ENCODE results near the gene ERGIC3.

ERGIC3 gene

DNA sequence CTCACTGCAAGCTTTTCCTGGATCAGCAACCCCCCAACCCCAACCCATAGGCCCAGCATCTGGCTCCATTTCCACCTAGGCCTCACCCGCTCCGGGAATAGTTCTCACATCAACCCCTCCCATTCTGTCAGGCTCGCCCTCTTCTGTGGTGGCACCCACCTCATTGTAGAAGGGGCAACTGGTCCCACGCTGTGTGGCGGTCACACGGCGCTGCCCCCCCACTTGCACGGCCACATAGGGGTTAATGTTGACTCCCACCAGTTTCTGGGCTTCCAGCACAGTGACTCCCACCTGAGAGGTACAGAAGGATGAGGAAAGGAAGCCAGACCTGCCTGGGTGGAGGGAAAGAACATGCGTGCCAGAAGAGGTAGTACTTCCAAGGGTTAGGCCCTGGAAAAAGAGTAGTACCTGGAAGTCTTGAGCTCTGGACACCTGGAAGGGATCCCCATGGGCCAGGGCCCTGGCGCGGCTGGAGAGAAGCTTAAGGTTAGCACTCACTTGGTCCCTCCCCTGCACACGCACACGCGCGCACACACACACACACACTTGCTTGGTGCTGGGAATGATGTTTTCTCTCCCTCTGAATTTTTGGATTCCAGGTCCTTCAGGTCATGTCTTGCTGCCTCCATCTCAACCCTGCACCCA lies 61.1 kb downstream of the ERGIC3 start:
- no peak overlapping the region for H3K27ac ChIP-seq
- no peak for TF ChIP-seq ZFX (IDR thresholded peaks at IDR 0.05; ENCODE audit: borderline replicate concordance)
- TF ChIP-seq, protein P1, sequence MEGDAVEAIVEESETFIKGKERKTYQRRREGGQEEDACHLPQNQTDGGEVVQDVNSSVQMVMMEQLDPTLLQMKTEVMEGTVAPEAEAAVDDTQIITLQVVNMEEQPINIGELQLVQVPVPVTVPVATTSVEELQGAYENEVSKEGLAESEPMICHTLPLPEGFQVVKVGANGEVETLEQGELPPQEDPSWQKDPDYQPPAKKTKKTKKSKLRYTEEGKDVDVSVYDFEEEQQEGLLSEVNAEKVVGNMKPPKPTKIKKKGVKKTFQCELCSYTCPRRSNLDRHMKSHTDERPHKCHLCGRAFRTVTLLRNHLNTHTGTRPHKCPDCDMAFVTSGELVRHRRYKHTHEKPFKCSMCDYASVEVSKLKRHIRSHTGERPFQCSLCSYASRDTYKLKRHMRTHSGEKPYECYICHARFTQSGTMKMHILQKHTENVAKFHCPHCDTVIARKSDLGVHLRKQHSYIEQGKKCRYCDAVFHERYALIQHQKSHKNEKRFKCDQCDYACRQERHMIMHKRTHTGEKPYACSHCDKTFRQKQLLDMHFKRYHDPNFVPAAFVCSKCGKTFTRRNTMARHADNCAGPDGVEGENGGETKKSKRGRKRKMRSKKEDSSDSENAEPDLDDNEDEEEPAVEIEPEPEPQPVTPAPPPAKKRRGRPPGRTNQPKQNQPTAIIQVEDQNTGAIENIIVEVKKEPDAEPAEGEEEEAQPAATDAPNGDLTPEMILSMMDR (IDR thresholded peaks at IDR 0.05), result no peak

DNA sequence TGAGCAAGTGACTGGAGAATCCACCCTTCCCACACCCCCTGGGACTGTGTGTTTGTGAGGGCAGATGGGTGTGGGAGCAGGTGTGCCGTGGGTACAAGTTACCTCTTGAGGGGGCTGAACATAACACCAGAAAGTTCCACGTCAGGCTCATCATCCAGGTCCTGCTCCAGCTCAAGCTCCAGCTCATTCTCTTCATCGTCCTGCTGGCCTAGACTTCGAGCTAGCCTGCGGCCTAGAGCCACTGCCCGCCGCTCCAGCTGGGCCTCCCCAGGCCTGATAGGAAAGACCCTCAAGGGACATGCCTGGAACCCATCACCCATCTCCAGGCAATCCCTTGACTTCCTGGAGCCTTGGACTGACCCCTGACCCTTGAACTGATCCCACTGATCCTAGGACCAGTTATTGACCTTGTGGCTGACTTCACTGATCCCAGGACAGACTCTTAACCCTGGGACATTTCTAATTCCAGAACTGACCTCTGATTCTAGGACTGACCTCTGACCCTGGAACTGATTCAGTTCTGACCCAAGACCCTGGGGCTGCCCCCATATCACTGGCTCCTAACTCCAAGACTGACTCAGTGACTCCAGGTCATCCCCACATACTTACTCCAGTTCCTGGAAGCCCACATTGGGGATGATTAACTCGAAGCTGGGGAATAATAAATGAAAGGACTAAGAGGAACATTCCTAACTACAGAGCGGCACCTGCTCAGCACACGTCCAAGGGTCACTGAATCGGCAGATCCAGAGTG lies 62.0 kb downstream of the ERGIC3 start:
- TF ChIP-seq, protein P1 (IDR thresholded peaks at IDR 0.05), result no peak
- no peak for TF ChIP-seq ZFX (IDR thresholded peaks at IDR 0.05; ENCODE audit: borderline replicate concordance)
- no peak overlapping the region for H3K27ac ChIP-seq

GRCh38 chr20:35604449-35604747 lies 62.5 kb downstream of the ERGIC3 start:
- TF ChIP-seq, protein P1 (IDR thresholded peaks at IDR 0.05), result peak; percentile 45
- TF ChIP-seq ZFX (IDR thresholded peaks at IDR 0.05; ENCODE audit: borderline replicate concordance), result no peak
- H3K27ac ChIP-seq, result no peak overlapping the region

DNA sequence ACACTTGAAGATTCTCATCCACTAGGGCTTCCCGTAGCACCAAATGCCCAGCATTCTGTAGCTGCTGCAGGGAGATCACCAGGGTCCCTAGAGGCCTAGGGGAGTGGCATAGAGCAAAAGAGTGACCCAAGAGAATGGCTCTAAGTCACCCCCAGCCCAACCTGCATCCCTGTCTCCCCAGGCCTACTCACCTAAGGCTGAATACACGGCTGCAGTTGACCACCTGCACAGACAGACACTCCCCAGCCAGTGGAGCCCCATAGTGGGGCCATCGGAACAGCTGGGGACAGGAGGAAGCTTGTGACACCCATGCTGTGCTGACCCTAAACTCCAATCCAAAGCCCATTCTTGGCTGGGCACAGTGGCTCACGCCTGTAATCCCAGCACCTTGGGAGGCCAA lies 64.2 kb downstream of the ERGIC3 start:
- TF ChIP-seq ZFX (IDR thresholded peaks at IDR 0.05; ENCODE audit: borderline replicate concordance), result no peak
- TF ChIP-seq, protein P1 (IDR thresholded peaks at IDR 0.05), result no peak
- no peak overlapping the region for H3K27ac ChIP-seq
